WTC11 (cell line): ENCODE data around the gene TRPM2. TPM values are rescaled to one million over a fixed set of nuclear protein-coding genes. Genes with fewer than 3 reads are reported as not detected.

Source experiments
- ATAC-seq: fragments of 200-7000 bp; cut with Tn5 transposase; 2 replicates; pipeline ENCODE4 v1.10.0; 2021; ENCODE audit warnings: mild to moderate bottlenecking, moderate library complexity
- CTCF ChIA-PET: fragments of 300-600 bp; sonication (Branson Sonifier 250); formaldehyde crosslinking; loops from one replicate; lab custom pipeline; 2021; ENCODE audit warnings: antibody characterized with exemption; lab: Charles Lee
- POLR2A ChIA-PET: fragments of 350-600 bp; sonication (Branson Sonifier 250); formaldehyde crosslinking; loops from one replicate; lab custom pipeline; 2021; ENCODE audit warnings: antibody characterized with exemption; lab: Charles Lee
- DNase-seq: peaks from one replicate; pipeline ENCODE4 v3.0.0; 2021; ENCODE audit warnings: low spot score
- H3K27ac Mint-ChIP-seq: 2 replicates; pipeline ENCODE4 v1.8.0; 2021; ENCODE audit warnings: mixed read lengths
- H3K27me3 Mint-ChIP-seq: 2 replicates; pipeline ENCODE4 v1.8.0; 2021; ENCODE audit warnings: low read depth, mild to moderate bottlenecking, moderate library complexity, mixed read lengths
- H3K36me3 Mint-ChIP-seq: 2 replicates; pipeline ENCODE4 v1.8.0; 2021; ENCODE audit warnings: mixed read lengths
- H3K4me1 Mint-ChIP-seq: 2 replicates; pipeline ENCODE4 v1.8.0; 2022; ENCODE audit warnings: mixed read lengths
- H3K4me3 Mint-ChIP-seq: 2 replicates; pipeline ENCODE4 v1.8.0; 2021; ENCODE audit warnings: mild to moderate bottlenecking, moderate library complexity, mixed read lengths
- H3K9me3 Mint-ChIP-seq: 2 replicates; pipeline ENCODE4 v1.8.0; 2021; ENCODE audit warnings: mixed read lengths
- ARID4B ChIP-seq: sonication (generic); formaldehyde crosslinking; IDR thresholded peaks from 2 replicates; pipeline ENCODE4 v1.8.0; 2023; ENCODE audit warnings: missing genetic modification reagents, mild to moderate bottlenecking, borderline replicate concordance
- ATF1 ChIP-seq: sonication (generic); formaldehyde crosslinking; IDR thresholded peaks from 2 replicates; pipeline ENCODE4 v1.8.1; 2023; ENCODE audit warnings: mild to moderate bottlenecking, moderate library complexity, missing genetic modification reagents
- ESRRA ChIP-seq: sonication (generic); formaldehyde crosslinking; IDR thresholded peaks from 2 replicates; pipeline ENCODE4 v1.8.1; 2022; ENCODE audit warnings: mild to moderate bottlenecking, missing genetic modification reagents, borderline replicate concordance
- FOXK1 ChIP-seq: sonication (generic); formaldehyde crosslinking; IDR thresholded peaks from 2 replicates; pipeline ENCODE4 v1.8.0; 2022; ENCODE audit warnings: mild to moderate bottlenecking, moderate library complexity, missing genetic modification reagents
- FOXP1 ChIP-seq: sonication (generic); formaldehyde crosslinking; IDR thresholded peaks from 2 replicates; pipeline ENCODE4 v1.8.0; 2022; ENCODE audit warnings: missing genetic modification reagents, mild to moderate bottlenecking, moderate library complexity, borderline replicate concordance
- IRF1 ChIP-seq: sonication (generic); formaldehyde crosslinking; IDR thresholded peaks from 2 replicates; pipeline ENCODE4 v1.8.0; 2023; ENCODE audit warnings: missing genetic modification reagents
- JAZF1 ChIP-seq: fragments of 250-450 bp; sonication (Bioruptor Pico); IDR thresholded peaks from 2 replicates; pipeline ENCODE4 v1.9.0; 2021; ENCODE audit warnings: moderate library complexity, mild to moderate bottlenecking, inconsistent platforms
- NFE2L1 ChIP-seq: sonication (generic); formaldehyde crosslinking; IDR thresholded peaks from 2 replicates; pipeline ENCODE4 v1.8.1; 2023; ENCODE audit warnings: missing genetic modification reagents
- NFYB ChIP-seq: sonication (generic); formaldehyde crosslinking; conservative IDR thresholded peaks from 2 replicates; pipeline ENCODE4 v1.8.0; 2022; ENCODE audit warnings: low read depth, missing genetic modification reagents
- NR3C1 ChIP-seq: sonication (generic); formaldehyde crosslinking; conservative IDR thresholded peaks from 2 replicates; pipeline ENCODE4 v1.8.1; 2023; ENCODE audit warnings: low read depth, mild to moderate bottlenecking, missing genetic modification reagents
- PRRX2 ChIP-seq: fragments of 250-450 bp; sonication (Bioruptor Pico); IDR thresholded peaks from 2 replicates; pipeline ENCODE4 v1.8.0; 2021; ENCODE audit warnings: mild to moderate bottlenecking
- RELA ChIP-seq: sonication (generic); formaldehyde crosslinking; IDR thresholded peaks from 2 replicates; pipeline ENCODE4 v1.8.1; 2022; ENCODE audit warnings: missing genetic modification reagents, mild to moderate bottlenecking, borderline replicate concordance
- TCF7 ChIP-seq: sonication (generic); formaldehyde crosslinking; IDR thresholded peaks from 2 replicates; pipeline ENCODE4 v1.8.0; 2022; ENCODE audit warnings: mild to moderate bottlenecking, low read depth, missing genetic modification reagents, moderate library complexity
- ZNF232 ChIP-seq: sonication (generic); formaldehyde crosslinking; IDR thresholded peaks from 2 replicates; pipeline ENCODE4 v1.8.0; 2022; ENCODE audit warnings: mild to moderate bottlenecking, missing genetic modification reagents
- total RNA-seq: library from RNA; stranded (reverse); gene quantifications from 3 replicates; pipeline ENCODE4 v1.2.3, GENCODE V29; 2021
- TF ChIP-seq, protein P1 (sequence below): fragments of 250-450 bp; sonication (Bioruptor Pico); IDR thresholded peaks from 2 replicates; pipeline ENCODE4 v1.8.0; 2021; ENCODE audit warnings: mild to moderate bottlenecking
- TF ChIP-seq, protein P2 (sequence below): sonication (generic); formaldehyde crosslinking; IDR thresholded peaks from 2 replicates; pipeline ENCODE4 v1.8.1; 2022; ENCODE audit warnings: low read depth, mild to moderate bottlenecking, moderate library complexity, missing genetic modification reagents, borderline replicate concordance
- TF ChIP-seq, protein P3 (sequence below): fragments of 200-600 bp; IDR thresholded peaks from 2 replicates; pipeline ENCODE4 v1.8.0; 2022; ENCODE audit warnings: antibody characterized with exemption
- TF ChIP-seq, protein P4 (sequence below): sonication (generic); formaldehyde crosslinking; conservative IDR thresholded peaks from 2 replicates; pipeline ENCODE4 v1.8.1; 2022; ENCODE audit warnings: mild to moderate bottlenecking, missing genetic modification reagents

The TRPM2 gene
- total RNA-seq, 1 experiment from 2014 or later, result 0.92 TPM

DNA sequence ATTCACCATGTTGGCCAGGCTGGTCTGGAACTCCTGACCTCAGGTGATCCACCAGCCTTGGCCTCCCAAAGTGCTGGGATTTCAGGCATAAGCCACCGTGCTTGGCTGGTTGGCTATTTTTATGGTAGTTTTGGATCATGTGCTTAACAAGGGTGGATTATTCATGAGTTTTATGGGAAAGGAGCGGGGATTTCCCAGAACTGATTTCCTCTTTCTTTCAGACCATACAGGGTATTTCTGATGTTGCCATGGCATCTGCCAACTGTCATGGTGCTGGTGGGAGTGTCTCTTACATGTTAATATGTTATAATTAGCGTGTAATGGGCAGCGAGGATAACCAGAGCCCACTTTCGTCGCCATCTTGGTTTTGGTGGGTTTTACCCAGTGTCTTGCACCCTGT lies 3.2 kb downstream of the TRPM2 start (continued):
- TF ChIP-seq, protein P1, sequence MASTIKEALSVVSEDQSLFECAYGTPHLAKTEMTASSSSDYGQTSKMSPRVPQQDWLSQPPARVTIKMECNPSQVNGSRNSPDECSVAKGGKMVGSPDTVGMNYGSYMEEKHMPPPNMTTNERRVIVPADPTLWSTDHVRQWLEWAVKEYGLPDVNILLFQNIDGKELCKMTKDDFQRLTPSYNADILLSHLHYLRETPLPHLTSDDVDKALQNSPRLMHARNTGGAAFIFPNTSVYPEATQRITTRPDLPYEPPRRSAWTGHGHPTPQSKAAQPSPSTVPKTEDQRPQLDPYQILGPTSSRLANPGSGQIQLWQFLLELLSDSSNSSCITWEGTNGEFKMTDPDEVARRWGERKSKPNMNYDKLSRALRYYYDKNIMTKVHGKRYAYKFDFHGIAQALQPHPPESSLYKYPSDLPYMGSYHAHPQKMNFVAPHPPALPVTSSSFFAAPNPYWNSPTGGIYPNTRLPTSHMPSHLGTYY (CRISPR knock-in tag), result no peak
- no peak for TF ChIP-seq PRRX2 (CRISPR knock-in tag)
- no peak for TF ChIP-seq ARID4B
- no peak for TF ChIP-seq ESRRA (CRISPR knock-in tag)

GRCh38 chr21:44357064-44357837 lies 3.8 kb downstream of the TRPM2 start:
- Mint-ChIP-seq H3K36me3 (peaks cover 3% of the 10 kb centered on the region; the same call in 1 of the 2 replicates), H3K27me3 (peaks cover 7% of the 10 kb centered on the region; the same call in 1 of the 2 replicates), H3K9me3 (peaks cover 13% of the 10 kb centered on the region), H3K4me3 (no peak overlapping the region), H3K27ac (no peak overlapping the region), H3K4me1 (no peaks in the 10 kb centered on the region)
- no peak for ATAC-seq
- TF ChIP-seq FOXP1 (CRISPR knock-in tag), result no peak
- no peak for TF ChIP-seq ATF1 (CRISPR knock-in tag)
- no peak for TF ChIP-seq NFYB (CRISPR knock-in tag)
- no peak for TF ChIP-seq ZNF232 (CRISPR knock-in tag)
- TF ChIP-seq FOXK1 (CRISPR knock-in tag), result no peak
- TF ChIP-seq NFE2L1 (CRISPR knock-in tag), result no peak
- TF ChIP-seq JAZF1 (CRISPR knock-in tag), result no peak
- TF ChIP-seq, protein P2, sequence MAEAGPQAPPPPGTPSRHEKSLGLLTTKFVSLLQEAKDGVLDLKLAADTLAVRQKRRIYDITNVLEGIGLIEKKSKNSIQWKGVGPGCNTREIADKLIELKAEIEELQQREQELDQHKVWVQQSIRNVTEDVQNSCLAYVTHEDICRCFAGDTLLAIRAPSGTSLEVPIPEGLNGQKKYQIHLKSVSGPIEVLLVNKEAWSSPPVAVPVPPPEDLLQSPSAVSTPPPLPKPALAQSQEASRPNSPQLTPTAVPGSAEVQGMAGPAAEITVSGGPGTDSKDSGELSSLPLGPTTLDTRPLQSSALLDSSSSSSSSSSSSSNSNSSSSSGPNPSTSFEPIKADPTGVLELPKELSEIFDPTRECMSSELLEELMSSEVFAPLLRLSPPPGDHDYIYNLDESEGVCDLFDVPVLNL (CRISPR knock-in tag), result no peak
- no peak for TF ChIP-seq IRF1 (CRISPR knock-in tag)
- no peak for TF ChIP-seq NR3C1
- TF ChIP-seq, protein P3, sequence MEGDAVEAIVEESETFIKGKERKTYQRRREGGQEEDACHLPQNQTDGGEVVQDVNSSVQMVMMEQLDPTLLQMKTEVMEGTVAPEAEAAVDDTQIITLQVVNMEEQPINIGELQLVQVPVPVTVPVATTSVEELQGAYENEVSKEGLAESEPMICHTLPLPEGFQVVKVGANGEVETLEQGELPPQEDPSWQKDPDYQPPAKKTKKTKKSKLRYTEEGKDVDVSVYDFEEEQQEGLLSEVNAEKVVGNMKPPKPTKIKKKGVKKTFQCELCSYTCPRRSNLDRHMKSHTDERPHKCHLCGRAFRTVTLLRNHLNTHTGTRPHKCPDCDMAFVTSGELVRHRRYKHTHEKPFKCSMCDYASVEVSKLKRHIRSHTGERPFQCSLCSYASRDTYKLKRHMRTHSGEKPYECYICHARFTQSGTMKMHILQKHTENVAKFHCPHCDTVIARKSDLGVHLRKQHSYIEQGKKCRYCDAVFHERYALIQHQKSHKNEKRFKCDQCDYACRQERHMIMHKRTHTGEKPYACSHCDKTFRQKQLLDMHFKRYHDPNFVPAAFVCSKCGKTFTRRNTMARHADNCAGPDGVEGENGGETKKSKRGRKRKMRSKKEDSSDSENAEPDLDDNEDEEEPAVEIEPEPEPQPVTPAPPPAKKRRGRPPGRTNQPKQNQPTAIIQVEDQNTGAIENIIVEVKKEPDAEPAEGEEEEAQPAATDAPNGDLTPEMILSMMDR, result no peak
- TF ChIP-seq, protein P4, sequence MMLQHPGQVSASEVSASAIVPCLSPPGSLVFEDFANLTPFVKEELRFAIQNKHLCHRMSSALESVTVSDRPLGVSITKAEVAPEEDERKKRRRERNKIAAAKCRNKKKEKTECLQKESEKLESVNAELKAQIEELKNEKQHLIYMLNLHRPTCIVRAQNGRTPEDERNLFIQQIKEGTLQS (CRISPR knock-in tag), result no peak
- TF ChIP-seq RELA, result no peak
- no peak for TF ChIP-seq TCF7
- ChIA-PET CTCF (interaction anchor here (1.1 kb wide), 1 partner anchor 12 kb away, joined by 4 read pairs; no protein-coding TSS in a partner anchor), POLR2A (no interaction called here)
- DNase-seq, result no peak
